Occipital lobe (tissue), 2 donors: Measurements from ENCODE around the gene RASGRP4. TPM values are rescaled to one million over a fixed set of nuclear protein-coding genes. Genes with fewer than 3 reads are reported as not detected.
A peak's percentile ranks its signal among the peaks of the same experiment; 100 is the strongest.
"Not testable (repeated sequence)": the region's sequence is repeated elsewhere in the genome, so short reads cannot be mapped to it uniquely, and the experiment has no call there.

Experiments used
- DNase-seq: peaks from one replicate; lab custom pipeline; 2025; lab: John Stamatoyannopoulos, UW
- total RNA-seq: library from RNA; depleted of rRNA; stranded (reverse); fragments of >200 nt; gene quantifications from one replicate; pipeline ENCODE4 v1.2.3, GENCODE V29; 2014

Gene RASGRP4
- total RNA-seq, 1 donor from 2014 or later = 0.16 TPM

DNA sequence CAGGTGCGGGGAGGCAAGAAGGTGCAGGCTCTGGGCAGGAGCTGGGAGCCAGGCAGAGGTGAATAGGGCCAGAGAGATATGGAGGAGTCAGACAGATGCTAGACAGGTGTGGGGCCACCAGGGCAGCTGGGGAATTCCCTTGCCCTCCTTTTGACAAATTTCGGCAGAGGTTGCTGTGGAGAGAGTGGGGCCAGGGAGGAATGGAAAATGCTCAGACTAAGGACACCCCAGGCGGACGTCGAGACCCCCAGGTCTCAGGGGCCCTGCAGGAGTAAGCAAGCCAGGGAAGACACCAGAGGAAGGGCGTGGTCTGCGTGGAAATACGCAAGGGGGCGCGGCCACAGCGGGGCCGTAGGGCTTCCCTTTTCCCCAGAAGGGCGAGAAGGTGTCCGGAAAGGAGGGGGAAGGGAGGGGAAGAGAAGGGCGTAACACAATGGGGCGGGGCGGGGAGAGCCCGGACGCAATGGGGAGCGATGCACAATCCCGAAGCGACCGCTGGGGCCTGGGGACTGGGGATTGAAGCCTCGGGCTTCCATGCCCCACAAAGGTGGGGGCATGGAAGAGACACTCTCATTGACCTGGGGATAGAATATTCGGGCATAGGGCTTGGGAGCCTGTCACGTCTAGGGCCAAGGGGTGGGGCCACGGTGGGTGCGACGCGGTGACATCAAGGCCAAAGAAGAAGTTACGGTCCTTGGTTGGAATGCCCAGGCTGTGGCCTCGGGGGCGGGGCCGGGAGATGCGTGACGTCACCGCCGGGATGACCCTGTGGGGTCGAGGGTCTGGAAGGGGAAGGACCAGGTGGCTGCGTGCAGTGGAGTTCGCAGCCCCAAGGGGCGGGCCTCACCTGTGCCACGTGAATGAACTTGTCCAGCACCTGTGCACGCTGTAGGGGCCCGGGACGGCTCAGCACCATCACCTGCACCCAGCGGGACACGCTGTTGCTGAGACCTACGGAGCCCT is 8.2 kb downstream of the RASGRP4 start:
- no peak for DNase-seq

- DNase-seq = no peak
Observed at GRCh38 chr19:38417146-38417543, 8.9 kb downstream of the RASGRP4 start.

DNA sequence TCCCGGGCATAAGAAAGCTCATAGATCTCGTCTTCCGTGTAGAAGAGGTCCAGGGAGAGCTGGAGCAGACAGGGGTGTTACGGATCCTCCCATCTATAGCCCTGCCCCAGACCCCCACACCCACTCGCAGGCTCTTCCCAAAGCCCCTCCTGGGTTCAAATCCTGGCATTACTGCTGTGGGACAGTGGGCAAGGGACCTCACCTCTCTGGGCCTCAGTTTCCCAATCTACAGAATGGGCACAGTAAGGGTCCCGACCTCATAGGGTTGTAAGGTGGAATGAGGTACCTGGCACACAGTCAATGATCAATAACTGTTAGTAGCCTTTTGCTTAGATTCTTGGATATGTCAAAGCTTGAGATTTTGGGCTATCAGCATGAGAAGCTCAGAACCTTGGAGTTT is 12.6 kb downstream of the RASGRP4 start:
- DNase-seq = no peak

DNA sequence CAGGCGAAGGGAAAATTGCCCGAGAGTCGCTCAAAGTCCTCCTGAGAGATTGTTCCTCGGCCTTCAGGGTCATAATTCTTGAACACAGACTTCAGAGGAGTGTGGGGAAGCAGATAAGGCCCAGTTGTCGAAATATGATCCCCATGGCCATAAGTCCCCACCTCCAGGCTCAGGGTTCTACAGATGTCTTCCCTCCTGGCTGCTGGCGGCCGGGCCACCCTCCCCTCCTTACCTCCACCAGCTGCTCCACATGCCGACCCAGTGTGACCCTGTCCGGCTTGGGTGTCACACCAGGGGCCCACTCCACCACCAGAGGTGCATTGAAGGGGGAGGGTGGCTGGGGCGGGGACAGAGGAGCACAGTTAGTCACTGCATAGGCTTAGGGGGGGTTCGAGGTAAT is 13.1 kb downstream of the RASGRP4 start:
- no peak for DNase-seq

- no peak for DNase-seq
Observed at GRCh38 chr19:38412491-38412890, 13.5 kb downstream of the RASGRP4 start.

DNA sequence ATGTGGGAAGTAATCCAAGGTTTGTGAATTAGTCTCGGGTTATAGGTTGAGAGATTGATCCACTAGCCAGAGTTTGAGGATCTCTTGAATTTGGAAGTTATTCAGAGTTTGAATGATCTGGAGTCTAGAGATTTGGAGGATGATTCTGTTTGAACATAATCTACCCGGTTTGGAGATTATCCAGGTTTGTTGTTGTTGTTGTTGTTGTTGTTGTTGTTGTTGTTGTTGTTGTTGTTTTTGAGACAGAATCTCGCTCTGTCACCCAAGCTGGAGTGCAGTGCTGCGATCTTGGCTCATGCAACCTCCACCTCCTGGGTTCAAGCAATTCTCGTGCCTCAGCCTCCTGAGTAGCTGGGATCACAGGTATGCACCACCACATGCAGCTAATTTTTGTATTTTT is 14.1 kb downstream of the RASGRP4 start:
- DNase-seq = not testable (repeated sequence)

DNA sequence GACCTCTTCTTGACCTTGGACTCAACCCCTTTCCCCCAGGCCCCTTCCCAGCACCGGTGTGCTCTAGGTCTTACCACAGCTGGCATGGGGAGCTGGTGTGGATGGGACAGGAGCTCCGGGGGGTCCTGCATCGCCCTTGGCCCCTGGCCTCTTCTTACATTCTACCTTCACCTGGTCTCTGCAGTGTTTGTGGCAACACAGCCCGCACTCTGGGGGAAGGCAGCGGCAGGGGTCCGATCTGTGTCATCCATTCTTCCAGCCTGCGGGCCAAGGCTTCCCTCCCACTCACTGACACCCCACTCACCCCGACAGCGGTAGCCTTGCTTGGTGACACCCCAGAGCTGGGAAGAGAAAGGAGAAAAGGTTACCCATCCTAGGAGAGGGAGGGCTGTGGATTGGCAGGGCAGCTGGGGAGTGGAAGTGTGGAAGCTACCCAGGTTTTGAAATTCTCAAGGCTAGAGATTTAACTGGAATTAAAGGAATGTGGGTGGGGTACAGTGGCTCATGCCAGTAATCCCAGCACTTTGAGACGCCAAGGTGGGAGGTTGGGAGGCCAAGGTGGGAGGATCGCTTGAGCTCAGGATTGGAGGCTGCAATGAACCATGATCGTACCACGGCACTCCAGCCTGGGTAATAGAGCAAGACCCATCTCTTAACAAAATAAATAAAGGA is 14.8 kb downstream of the RASGRP4 start:
- no peak for DNase-seq

- DNase-seq = not testable (repeated sequence)
Observed at GRCh38 chr19:38410407-38410806, 15.6 kb downstream of the RASGRP4 start.

DNA sequence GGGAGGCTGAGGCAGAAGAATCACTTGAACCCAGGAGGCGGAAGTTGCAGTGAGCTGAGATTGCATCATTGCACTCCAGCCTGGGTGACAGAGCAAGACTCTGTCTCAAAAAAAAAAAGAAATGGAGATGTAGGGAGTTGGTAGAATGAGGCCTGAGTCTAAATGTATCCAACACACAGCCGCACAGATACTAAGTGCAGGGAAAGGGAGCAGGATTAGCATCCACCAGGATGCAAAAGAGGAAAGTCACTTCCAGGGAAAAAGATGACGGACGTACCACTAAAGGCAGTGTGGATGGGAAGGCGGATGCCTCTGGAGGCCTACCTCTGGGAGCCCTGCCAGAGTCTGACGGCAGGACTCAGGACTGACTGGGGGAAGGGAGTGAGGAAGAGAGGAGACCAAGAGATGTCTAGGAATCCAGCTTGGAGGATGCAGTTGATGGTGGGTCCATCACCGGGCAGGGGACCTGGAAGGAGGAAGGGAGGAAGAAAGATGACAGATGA is 16.3 kb downstream of the RASGRP4 start:
- no peak for DNase-seq

- DNase-seq = no peak
Observed at GRCh38 chr19:38405276-38405675, 20.7 kb downstream of the RASGRP4 start.

DNA sequence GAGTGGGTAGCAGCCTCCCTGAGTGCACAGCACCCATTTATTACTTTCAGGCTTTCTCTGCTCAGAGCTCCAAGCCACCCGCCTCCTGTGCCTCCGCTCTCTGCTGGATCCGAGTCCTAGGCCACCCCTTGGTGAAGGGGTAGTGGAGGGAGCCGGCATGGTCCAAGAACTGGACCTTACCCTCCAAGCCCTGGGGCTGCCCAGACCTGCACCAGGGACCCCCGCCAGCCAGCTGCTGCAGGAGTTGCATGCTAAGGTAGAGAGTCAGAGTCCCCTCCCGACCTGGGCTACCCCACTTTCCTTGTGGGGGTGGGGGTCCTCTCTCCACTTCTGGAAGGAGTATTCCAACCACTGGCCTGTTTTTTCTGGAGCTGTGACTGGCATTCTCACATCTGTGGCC is 21.2 kb downstream of the RASGRP4 start:
- no peak for DNase-seq

- DNase-seq = peak; percentile 97
Observed at GRCh38 chr19:38402967-38403674, 22.9 kb downstream of the RASGRP4 start, which contains the start of gene FAM98C. FAM98C (plus strand) TSS chr19:38403093; CDS start chr19:38403154, 61 bp downstream.

GRCh38 chr19:38402623-38402966 is 23.4 kb downstream of the RASGRP4 start:
- DNase-seq = no peak

DNA sequence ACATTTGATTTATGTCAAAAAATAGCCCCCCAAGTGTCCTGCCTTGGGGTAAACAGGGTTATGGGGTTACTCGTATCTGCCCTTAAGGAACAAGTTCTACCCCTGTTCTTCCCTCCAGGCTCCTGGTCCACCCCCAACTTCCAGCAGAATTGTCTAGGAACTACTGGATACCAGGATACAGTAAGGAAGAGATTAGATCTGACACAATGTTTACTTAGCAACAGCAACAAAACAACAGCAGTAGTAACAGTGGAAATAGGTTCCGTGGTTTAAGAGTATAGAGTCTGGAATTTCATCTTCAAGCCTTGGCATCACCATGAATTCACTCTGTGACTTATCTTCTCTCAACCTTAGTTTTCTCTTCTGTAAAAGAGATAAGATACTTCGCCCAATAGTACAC is 24.9 kb downstream of the RASGRP4 start:
- no peak for DNase-seq

GRCh38 chr19:38400361-38400760 is 25.7 kb downstream of the RASGRP4 start:
- DNase-seq = no peak

DNA sequence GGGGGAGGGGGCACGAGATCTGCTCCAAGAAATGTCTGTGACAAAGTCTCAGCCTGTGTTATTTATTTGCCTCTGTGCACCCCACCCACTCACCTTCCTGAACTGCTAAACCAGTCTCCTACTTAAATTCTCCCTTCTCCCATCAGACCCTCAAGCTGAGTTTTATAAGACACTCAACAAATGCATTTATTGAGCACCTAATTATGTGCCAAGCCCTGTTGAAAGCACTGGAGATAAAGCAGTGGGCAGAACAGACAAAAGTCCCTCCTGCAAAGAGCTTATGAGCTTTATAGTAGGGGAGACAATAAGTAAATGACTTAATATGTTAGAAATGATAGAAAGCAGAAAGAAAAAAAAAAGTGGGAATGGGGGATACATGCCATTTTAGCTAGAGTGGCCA is 26.5 kb downstream of the RASGRP4 start:
- no peak for DNase-seq

- no peak for DNase-seq
Observed at GRCh38 chr19:38399081-38399480, 26.9 kb downstream of the RASGRP4 start.

- no peak for DNase-seq
Observed at GRCh38 chr19:38395381-38396114, 30.5 kb downstream of the RASGRP4 start.

DNA sequence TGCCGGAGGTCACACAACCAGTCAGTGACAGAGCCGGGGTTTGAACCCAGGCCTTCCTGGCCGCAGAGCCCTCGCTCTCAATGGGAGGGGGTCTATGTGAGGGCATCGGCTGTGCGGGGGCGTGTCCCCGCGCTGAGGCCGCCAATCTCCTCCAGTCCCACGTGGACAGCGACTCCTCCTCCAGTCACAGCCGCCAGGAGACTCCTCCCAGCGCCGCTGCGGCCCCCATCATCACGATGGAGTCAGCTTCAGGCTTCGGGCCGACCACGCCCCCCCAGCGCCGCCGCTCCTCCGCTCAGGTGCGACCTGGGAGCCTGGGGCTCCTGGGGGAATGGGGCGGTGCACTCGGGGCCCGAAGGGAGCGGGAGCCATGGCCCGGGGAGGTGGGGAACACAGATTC is 31.5 kb downstream of the RASGRP4 start:
- DNase-seq = no peak

- no peak for DNase-seq
Observed at GRCh38 chr19:38392707-38393308, 33.2 kb downstream of the RASGRP4 start.
